ENCODE measurements around the gene MYL7.
"Not testable (repeated sequence)": the region's sequence is repeated elsewhere in the genome, so short reads cannot be mapped to it uniquely, and the experiment has no call there.

MYL7 gene

GRCh38 chr7:44138698-44139097 lies 2.4 kb downstream of the MYL7 start:
- peaks cover 23% of the 10 kb centered on the region for H3K27me3 ChIP-seq (replicated peaks; ENCODE audit: control insufficient read depth, insufficient read depth, low read length)
- H3K4me3 ChIP-seq (ENCODE audit: low read length), result no peak overlapping the region
- H3K9ac ChIP-seq (ENCODE audit: low read length), result no peak overlapping the region
- no peaks in the 10 kb centered on the region for H3K9me3 ChIP-seq (ENCODE audit: control insufficient read depth, low read length)
- no peaks in the 10 kb centered on the region for H3K4me1 ChIP-seq (ENCODE audit: control insufficient read depth, insufficient read depth, low read length)
- no peak for DNase-seq (ENCODE audit: low read depth)
- no peaks in the 10 kb centered on the region for H3K36me3 ChIP-seq (ENCODE audit: control insufficient read depth, insufficient read depth, low read length, severe bottlenecking)

DNA sequence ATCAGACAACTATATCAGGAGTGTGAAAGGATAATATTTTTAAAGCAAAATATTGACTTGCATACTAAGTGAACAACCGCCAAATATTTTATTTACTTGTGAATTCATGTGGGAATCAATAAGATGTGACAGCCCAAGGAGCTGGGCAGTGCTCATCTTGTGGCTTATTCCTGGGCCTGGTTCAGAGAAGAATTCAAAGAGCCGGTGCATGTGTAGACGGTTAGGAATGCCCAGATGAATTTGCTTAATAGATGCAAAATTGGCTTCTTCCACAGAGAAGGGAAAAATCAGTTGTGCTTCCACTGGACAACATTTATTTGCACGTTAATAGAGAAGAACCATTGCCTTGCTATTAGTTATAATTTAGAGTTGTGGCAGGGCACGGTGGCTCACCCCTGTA lies 4.4 kb downstream of the MYL7 start:
- Histone ChIP-seq H3K36me3 (ENCODE audit: control insufficient read depth, insufficient read depth, low read length, severe bottlenecking) (no peaks in the 10 kb centered on the region), H3K9me3 (ENCODE audit: control insufficient read depth, low read length) (no peaks in the 10 kb centered on the region), H3K9ac (ENCODE audit: low read length) (no peak overlapping the region), H3K27me3 (replicated peaks; ENCODE audit: control insufficient read depth, insufficient read depth, low read length) (peaks cover 20% of the 10 kb centered on the region), H3K4me1 (ENCODE audit: control insufficient read depth, insufficient read depth, low read length) (peaks cover 9% of the 10 kb centered on the region), H3K4me3 (ENCODE audit: low read length) (no peak overlapping the region)
- no peak for DNase-seq (ENCODE audit: low read depth)

- H3K4me3 ChIP-seq (ENCODE audit: low read length), result no peak overlapping the region
- peaks cover 13% of the 10 kb centered on the region for H3K27me3 ChIP-seq (replicated peaks; ENCODE audit: control insufficient read depth, insufficient read depth, low read length)
Measured at GRCh38 chr7:44134943-44135628, 6.0 kb downstream of the MYL7 start.

GRCh38 chr7:44133295-44133694 lies 7.8 kb downstream of the MYL7 start:
- H3K27me3 ChIP-seq (replicated peaks; ENCODE audit: control insufficient read depth, insufficient read depth, low read length), result peaks cover 7% of the 10 kb centered on the region
- H3K36me3 ChIP-seq (ENCODE audit: control insufficient read depth, insufficient read depth, low read length, severe bottlenecking), result no peaks in the 10 kb centered on the region
- no peak overlapping the region for H3K4me3 ChIP-seq (ENCODE audit: low read length)
- DNase-seq (ENCODE audit: low read depth), result no peak
- H3K4me1 ChIP-seq (ENCODE audit: control insufficient read depth, insufficient read depth, low read length), result peaks cover 14% of the 10 kb centered on the region
- H3K9ac ChIP-seq (ENCODE audit: low read length), result no peak overlapping the region
- no peaks in the 10 kb centered on the region for H3K9me3 ChIP-seq (ENCODE audit: control insufficient read depth, low read length)

More at GRCh38 chr7:44134943-44135628, 6.0 kb downstream of the MYL7 start:
- Histone ChIP-seq H3K36me3 (ENCODE audit: control insufficient read depth, insufficient read depth, low read length, severe bottlenecking) (no peaks in the 10 kb centered on the region), H3K4me1 (ENCODE audit: control insufficient read depth, insufficient read depth, low read length) (peaks cover 14% of the 10 kb centered on the region), H3K9me3 (ENCODE audit: control insufficient read depth, low read length) (no peaks in the 10 kb centered on the region), H3K9ac (ENCODE audit: low read length) (no peak overlapping the region)
- no peak for DNase-seq (ENCODE audit: low read depth)

- Histone ChIP-seq H3K4me1 (ENCODE audit: control insufficient read depth, insufficient read depth, low read length) (peaks cover 14% of the 10 kb centered on the region), H3K36me3 (ENCODE audit: control insufficient read depth, insufficient read depth, low read length, severe bottlenecking) (no peaks in the 10 kb centered on the region), H3K9me3 (ENCODE audit: control insufficient read depth, low read length) (peaks cover 3% of the 10 kb centered on the region), H3K27me3 (replicated peaks; ENCODE audit: control insufficient read depth, insufficient read depth, low read length) (peaks cover 3% of the 10 kb centered on the region), H3K9ac (ENCODE audit: low read length) (peak overlapping the region; percentile 25), H3K4me3 (ENCODE audit: low read length) (no peak overlapping the region)
- peak; percentile 31 for DNase-seq (ENCODE audit: low read depth)
Measured at GRCh38 chr7:44132039-44132438, 9.1 kb downstream of the MYL7 start.

- no peak for DNase-seq (ENCODE audit: low read depth)
Measured at GRCh38 chr7:44131173-44132029, 9.7 kb downstream of the MYL7 start.

GRCh38 chr7:44128721-44129582 lies 12.2 kb downstream of the MYL7 start:
- Histone ChIP-seq H3K9ac (ENCODE audit: low read length) (no peak overlapping the region), H3K27me3 (replicated peaks; ENCODE audit: control insufficient read depth, insufficient read depth, low read length) (no peaks in the 10 kb centered on the region), H3K4me1 (ENCODE audit: control insufficient read depth, insufficient read depth, low read length) (peaks cover 16% of the 10 kb centered on the region)

More at GRCh38 chr7:44131173-44132029, 9.7 kb downstream of the MYL7 start:
- H3K9ac ChIP-seq (ENCODE audit: low read length), result no peak overlapping the region
- H3K36me3 ChIP-seq (ENCODE audit: control insufficient read depth, insufficient read depth, low read length, severe bottlenecking), result no peaks in the 10 kb centered on the region
- peaks cover 14% of the 10 kb centered on the region for H3K4me1 ChIP-seq (ENCODE audit: control insufficient read depth, insufficient read depth, low read length)
- peaks cover 3% of the 10 kb centered on the region for H3K27me3 ChIP-seq (replicated peaks; ENCODE audit: control insufficient read depth, insufficient read depth, low read length)
- peaks cover 3% of the 10 kb centered on the region for H3K9me3 ChIP-seq (ENCODE audit: control insufficient read depth, low read length)
- H3K4me3 ChIP-seq (ENCODE audit: low read length), result no peak overlapping the region

GRCh38 chr7:44127161-44127560 lies 14.0 kb downstream of the MYL7 start:
- peaks cover 3% of the 10 kb centered on the region for H3K9me3 ChIP-seq (ENCODE audit: control insufficient read depth, low read length)
- H3K27me3 ChIP-seq (replicated peaks; ENCODE audit: control insufficient read depth, insufficient read depth, low read length), result no peaks in the 10 kb centered on the region
- DNase-seq (ENCODE audit: low read depth), result no peak
- no peak overlapping the region for H3K9ac ChIP-seq (ENCODE audit: low read length)
- no peak overlapping the region for H3K4me3 ChIP-seq (ENCODE audit: low read length)
- peaks cover 20% of the 10 kb centered on the region for H3K4me1 ChIP-seq (ENCODE audit: control insufficient read depth, insufficient read depth, low read length)
- H3K36me3 ChIP-seq (ENCODE audit: control insufficient read depth, insufficient read depth, low read length, severe bottlenecking), result no peaks in the 10 kb centered on the region

More at GRCh38 chr7:44128721-44129582, 12.2 kb downstream of the MYL7 start:
- Histone ChIP-seq H3K4me3 (ENCODE audit: low read length) (no peak overlapping the region), H3K36me3 (ENCODE audit: control insufficient read depth, insufficient read depth, low read length, severe bottlenecking) (no peaks in the 10 kb centered on the region), H3K9me3 (ENCODE audit: control insufficient read depth, low read length) (peaks cover 3% of the 10 kb centered on the region)
- no peak for DNase-seq (ENCODE audit: low read depth)

GRCh38 chr7:44126574-44126973 lies 14.6 kb downstream of the MYL7 start:
- H3K4me3 ChIP-seq (ENCODE audit: low read length); H3K36me3 ChIP-seq (ENCODE audit: control insufficient read depth, insufficient read depth, low read length, severe bottlenecking); H3K9ac ChIP-seq (ENCODE audit: low read length); H3K27me3 ChIP-seq (replicated peaks; ENCODE audit: control insufficient read depth, insufficient read depth, low read length); DNase-seq (ENCODE audit: low read depth); H3K9me3 ChIP-seq (ENCODE audit: control insufficient read depth, low read length): not testable (repeated sequence)
- H3K4me1 ChIP-seq (ENCODE audit: control insufficient read depth, insufficient read depth, low read length), result peaks cover 19% of the 10 kb centered on the region

- Histone ChIP-seq H3K36me3 (ENCODE audit: control insufficient read depth, insufficient read depth, low read length, severe bottlenecking) (peaks cover 20% of the 10 kb centered on the region), H3K27me3 (replicated peaks; ENCODE audit: control insufficient read depth, insufficient read depth, low read length) (no peaks in the 10 kb centered on the region)
- DNase-seq (ENCODE audit: low read depth), result no peak
Measured at GRCh38 chr7:44124822-44125202, 16.3 kb downstream of the MYL7 start.

More at GRCh38 chr7:44124822-44125202, 16.3 kb downstream of the MYL7 start:
- H3K9me3 ChIP-seq (ENCODE audit: control insufficient read depth, low read length), result peaks cover 3% of the 10 kb centered on the region
- peaks cover 22% of the 10 kb centered on the region for H3K4me1 ChIP-seq (ENCODE audit: control insufficient read depth, insufficient read depth, low read length)
- H3K4me3 ChIP-seq (ENCODE audit: low read length), result no peak overlapping the region
- H3K9ac ChIP-seq (ENCODE audit: low read length), result no peak overlapping the region

All from adipocyte (in vitro differentiated cells).